Peyer's patch (tissue), 4 donors: Measurements from ENCODE around the gene ASGR1.

ENCODE experiments used
- POLR2A ChIP-seq, 2 donors: fragments of 450-650 bp; IDR thresholded peaks; one replicate each; pipeline ENCODE4 v1.5.1; 2017; ENCODE audit warnings: antibody characterized with exemption in 2 of 2, mild to moderate bottlenecking in 2 of 2, moderate library complexity in 2 of 2
- TF ChIP-seq, protein P1 (sequence below), 6 experiments: fragments of 450-650 bp in 4 of 6; fragments of 200-600 bp in 2 of 6; sonication (generic) in 1 of 6; IDR thresholded peaks; one replicate each; pipeline ENCODE4 v1.5.1; 2017 to 2019; ENCODE audit warnings: antibody characterized with exemption in 6 of 6, mild to moderate bottlenecking in 3 of 6, moderate library complexity in 1 of 6

DNA sequence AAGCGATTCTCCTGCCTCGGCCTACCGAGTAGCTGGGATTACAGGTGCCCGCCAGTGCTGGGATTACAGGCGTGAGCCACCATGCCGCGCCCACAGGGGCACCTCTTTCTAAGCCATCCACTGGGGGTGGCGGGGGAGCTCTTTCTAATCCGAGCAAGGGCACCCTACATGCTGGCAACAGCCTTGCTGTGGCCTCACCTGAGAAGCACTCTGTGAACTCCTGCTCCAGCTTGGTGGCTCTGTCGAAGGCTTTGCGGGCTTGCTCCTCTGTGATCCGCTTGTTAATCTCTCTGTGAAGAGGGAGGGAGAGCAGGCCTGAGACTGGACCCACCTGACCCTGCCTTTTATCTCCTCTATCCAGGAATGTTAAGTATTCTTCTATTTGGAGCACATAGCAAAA is 11.9 kb upstream of the ASGR1 start:
- TF ChIP-seq, protein P1, sequence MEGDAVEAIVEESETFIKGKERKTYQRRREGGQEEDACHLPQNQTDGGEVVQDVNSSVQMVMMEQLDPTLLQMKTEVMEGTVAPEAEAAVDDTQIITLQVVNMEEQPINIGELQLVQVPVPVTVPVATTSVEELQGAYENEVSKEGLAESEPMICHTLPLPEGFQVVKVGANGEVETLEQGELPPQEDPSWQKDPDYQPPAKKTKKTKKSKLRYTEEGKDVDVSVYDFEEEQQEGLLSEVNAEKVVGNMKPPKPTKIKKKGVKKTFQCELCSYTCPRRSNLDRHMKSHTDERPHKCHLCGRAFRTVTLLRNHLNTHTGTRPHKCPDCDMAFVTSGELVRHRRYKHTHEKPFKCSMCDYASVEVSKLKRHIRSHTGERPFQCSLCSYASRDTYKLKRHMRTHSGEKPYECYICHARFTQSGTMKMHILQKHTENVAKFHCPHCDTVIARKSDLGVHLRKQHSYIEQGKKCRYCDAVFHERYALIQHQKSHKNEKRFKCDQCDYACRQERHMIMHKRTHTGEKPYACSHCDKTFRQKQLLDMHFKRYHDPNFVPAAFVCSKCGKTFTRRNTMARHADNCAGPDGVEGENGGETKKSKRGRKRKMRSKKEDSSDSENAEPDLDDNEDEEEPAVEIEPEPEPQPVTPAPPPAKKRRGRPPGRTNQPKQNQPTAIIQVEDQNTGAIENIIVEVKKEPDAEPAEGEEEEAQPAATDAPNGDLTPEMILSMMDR (IDR thresholded peaks at IDR 0.05) = no peak
- no peak for TF ChIP-seq POLR2A (IDR thresholded peaks at IDR 0.05)
